Measurements from ENCODE around the gene RRM1. TPM values are rescaled to one million over a fixed set of nuclear protein-coding genes. Genes with fewer than 3 reads are reported as not detected.

The RRM1 gene
- total RNA-seq, 4 donors from 2014 or later, result 33.1 to 67.4 (median 43.6) TPM

DNA sequence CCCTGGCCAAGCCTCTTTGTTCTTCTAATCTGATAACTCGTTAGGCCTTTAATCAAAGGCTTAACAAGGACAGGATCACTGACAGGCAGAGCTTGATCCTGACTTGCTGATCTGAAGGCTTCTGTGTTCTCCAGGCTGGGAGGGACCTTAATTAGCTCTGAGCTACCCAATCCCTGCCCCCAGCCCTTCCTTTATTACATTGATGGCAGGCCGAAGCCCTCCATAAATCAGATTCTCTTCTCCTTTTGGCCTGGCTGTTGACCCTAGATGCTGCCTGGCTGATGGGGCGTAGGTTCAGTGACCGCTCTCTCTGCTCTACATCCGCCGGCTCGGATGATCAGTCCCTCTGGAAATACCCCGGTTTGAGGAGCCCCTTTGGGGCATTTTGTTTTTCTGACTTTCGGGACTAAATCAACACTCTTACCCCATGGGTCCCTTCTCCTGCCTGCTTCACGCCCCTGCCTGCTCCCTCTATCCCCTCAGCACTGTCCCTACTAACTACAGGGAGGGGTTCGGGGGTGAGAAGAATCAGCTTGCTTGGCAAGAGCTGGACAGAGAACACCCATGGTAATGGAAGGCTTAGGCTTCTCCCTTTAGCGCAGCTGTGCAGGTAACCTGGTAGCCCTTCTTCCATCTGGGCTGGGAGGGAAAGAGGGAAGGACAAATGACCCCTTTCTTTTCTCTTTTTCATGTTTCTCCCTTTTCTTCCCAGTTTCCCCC is 10.0 kb upstream of the RRM1 start:
- 83 to 91% methylated on average over 8 to 11 of the region's 12 CpGs for WGBS, 2 donors (ENCODE audit: low coverage in 1 of 2)
- peaks cover 3 to 86% of the 10 kb centered on the region in 2 donors for H3K36me3 ChIP-seq

DNA sequence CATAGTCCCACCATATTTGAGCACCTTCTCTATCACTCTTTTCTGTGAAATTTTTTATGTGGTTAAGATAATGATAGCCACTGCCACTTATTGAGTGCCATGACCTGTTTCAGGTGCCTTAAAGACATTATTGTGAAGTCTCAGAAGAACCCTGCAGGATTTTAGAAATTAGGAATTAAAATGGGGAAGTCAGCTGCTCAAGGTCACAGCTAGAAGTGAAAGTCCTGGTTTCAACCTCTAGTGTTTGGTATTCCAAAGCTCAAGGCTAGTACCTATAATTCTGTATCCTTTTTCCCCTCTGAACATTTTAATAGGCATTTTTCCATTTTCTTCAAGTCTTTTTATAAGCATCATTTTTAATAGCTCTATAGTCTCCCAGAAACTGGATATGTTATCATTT is 9.0 kb upstream of the RRM1 start:
- H3K4me1 ChIP-seq, result no peaks in the 10 kb centered on the region
- peaks cover 3 to 95% of the 10 kb centered on the region in 2 donors for H3K36me3 ChIP-seq
- TF ChIP-seq POLR2AphosphoS5 (IDR thresholded peaks at IDR 0.05) (no peak), EP300 (IDR thresholded peaks at IDR 0.05) (no peak)
- ATAC-seq, result no peak
- H3K27ac ChIP-seq, result no peak overlapping the region
- H3K9me3 ChIP-seq, result no peaks in the 10 kb centered on the region
- H3K27me3 ChIP-seq, result no peaks in the 10 kb centered on the region
- no peak overlapping the region for H3K4me3 ChIP-seq

More for the DNA sequence above, 10.0 kb upstream of the RRM1 start:
- Histone ChIP-seq H3K27me3 (no peaks in the 10 kb centered on the region), H3K4me3 (no peak overlapping the region), H3K9me3 (no peaks in the 10 kb centered on the region), H3K4me1 (no peaks in the 10 kb centered on the region), H3K27ac (no peak overlapping the region)
- no peak for ATAC-seq
- TF ChIP-seq EP300 (IDR thresholded peaks at IDR 0.05) (no peak), POLR2A (IDR thresholded peaks at IDR 0.05) (no peak), POLR2AphosphoS5 (IDR thresholded peaks at IDR 0.05) (no peak)
- TF ChIP-seq, protein P1, sequence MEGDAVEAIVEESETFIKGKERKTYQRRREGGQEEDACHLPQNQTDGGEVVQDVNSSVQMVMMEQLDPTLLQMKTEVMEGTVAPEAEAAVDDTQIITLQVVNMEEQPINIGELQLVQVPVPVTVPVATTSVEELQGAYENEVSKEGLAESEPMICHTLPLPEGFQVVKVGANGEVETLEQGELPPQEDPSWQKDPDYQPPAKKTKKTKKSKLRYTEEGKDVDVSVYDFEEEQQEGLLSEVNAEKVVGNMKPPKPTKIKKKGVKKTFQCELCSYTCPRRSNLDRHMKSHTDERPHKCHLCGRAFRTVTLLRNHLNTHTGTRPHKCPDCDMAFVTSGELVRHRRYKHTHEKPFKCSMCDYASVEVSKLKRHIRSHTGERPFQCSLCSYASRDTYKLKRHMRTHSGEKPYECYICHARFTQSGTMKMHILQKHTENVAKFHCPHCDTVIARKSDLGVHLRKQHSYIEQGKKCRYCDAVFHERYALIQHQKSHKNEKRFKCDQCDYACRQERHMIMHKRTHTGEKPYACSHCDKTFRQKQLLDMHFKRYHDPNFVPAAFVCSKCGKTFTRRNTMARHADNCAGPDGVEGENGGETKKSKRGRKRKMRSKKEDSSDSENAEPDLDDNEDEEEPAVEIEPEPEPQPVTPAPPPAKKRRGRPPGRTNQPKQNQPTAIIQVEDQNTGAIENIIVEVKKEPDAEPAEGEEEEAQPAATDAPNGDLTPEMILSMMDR (IDR thresholded peaks at IDR 0.05), result no peak

DNA sequence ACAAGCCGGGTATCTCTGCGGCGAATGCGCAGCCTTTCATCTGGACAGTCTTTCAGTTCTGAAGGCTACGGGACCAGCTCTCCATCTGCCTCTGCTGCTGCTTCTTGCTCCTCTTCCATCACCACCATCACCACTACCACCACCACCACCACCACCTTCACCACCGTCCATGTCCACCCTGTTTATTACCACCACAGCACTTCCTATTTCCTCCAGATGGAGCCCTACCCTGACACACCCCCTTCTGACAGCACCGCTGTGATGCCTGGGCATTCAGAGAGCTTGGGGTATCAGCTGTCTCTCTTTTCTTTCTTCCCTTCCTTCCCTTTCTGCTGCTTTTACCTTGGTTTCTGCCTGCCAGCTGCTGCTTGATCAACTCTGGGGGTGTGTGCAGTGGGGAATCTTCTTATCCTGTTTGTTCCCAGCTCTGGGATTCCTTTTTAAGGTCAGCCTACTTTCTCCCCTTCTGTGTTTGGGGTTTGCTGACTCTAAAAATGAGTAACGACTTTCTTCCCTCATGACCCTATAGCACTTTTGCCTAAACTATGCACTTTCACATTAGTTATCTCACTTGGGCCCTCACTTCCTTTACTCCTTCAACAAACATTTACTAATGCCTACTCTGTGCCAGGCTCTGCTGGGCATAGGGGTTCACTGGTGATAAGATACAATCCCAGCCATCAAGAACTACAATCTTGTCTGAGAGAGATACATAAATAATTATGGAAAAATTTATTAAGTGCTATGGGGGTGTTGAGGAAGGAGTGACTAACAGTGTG is 7.8 kb upstream of the RRM1 start:
- Histone ChIP-seq H3K27ac (no peak overlapping the region), H3K4me1 (no peaks in the 10 kb centered on the region), H3K36me3 (peaks cover 3 to 95% of the 10 kb centered on the region in 2 donors), H3K9me3 (no peaks in the 10 kb centered on the region), H3K4me3 (no peak overlapping the region), H3K27me3 (no peaks in the 10 kb centered on the region)
- TF ChIP-seq POLR2AphosphoS5 (IDR thresholded peaks at IDR 0.05), result no peak
- TF ChIP-seq, protein P1 (IDR thresholded peaks at IDR 0.05), result no peak
- TF ChIP-seq POLR2A (IDR thresholded peaks at IDR 0.05), result no peak
- TF ChIP-seq EP300 (IDR thresholded peaks at IDR 0.05), result no peak
- 84 to 87% methylated on average over 7 to 8 of the region's 8 CpGs for WGBS, 2 donors (ENCODE audit: low coverage in 1 of 2)
- ATAC-seq, result no peak

DNA sequence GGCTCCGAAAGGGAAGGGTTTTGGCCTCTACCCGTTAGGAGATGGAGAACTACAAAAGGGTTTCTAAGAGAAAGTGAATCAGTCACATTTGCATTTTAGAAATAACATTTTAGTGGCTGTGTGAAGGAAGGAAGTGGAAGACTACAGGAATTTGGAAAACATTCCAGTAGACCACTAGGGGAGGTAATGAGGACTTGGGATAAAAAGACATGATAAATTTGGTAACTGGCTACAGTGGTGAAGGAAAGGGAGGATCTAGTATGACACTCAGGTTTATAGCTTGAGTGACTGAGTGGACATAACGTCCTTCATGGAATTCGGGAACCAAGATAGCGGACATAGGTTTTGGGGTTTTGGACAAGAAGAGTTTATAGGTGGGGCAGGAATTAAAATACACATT is 7.0 kb upstream of the RRM1 start:
- Histone ChIP-seq H3K9me3 (no peaks in the 10 kb centered on the region), H3K36me3 (peaks cover 3 to 95% of the 10 kb centered on the region in 2 donors), H3K4me1 (no peaks in the 10 kb centered on the region), H3K27me3 (no peaks in the 10 kb centered on the region), H3K4me3 (no peak overlapping the region), H3K27ac (no peak overlapping the region)
- 80 to 83% methylated on average over 3 to 5 of the region's 5 CpGs for WGBS, 2 donors (ENCODE audit: low coverage in 1 of 2)
- TF ChIP-seq EP300 (IDR thresholded peaks at IDR 0.05), result no peak
- TF ChIP-seq POLR2AphosphoS5 (IDR thresholded peaks at IDR 0.05), result no peak
- TF ChIP-seq, protein P1 (IDR thresholded peaks at IDR 0.05), result peak in 1 of 4 experiments; percentile 5
- no peak for TF ChIP-seq POLR2A (IDR thresholded peaks at IDR 0.05)
- ATAC-seq, result no peak

DNA sequence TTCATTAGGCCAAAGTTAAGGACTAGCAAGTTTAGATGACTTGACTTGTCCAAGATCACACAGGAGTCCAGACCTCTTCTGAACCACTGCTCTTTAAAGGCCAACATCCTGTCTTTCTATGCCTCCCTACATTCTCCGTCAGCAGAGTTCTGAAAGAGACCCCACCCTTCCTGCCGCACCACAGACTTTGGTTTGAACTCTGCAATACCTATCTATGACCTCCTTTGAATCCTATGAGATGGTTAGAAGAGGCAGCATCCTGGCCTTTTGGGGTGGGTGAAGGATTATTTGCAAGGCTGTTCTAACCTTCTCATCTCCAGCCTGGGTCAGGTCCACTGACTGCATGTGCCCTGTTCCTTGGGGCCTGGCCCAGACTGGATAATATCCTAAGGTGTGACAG is 4.3 kb upstream of the RRM1 start:
- no peaks in the 10 kb centered on the region for H3K9me3 ChIP-seq
- H3K27ac ChIP-seq, result no peak overlapping the region
- peaks cover 3 to 69% of the 10 kb centered on the region in 2 donors for H3K36me3 ChIP-seq
- 92 to 100% methylated on average over 1 to 2 of the region's 2 CpGs for WGBS, 2 donors (ENCODE audit: low coverage in 1 of 2)
- H3K4me1 ChIP-seq, result peaks cover 0 to 11% (median 0%) of the 10 kb centered on the region in 3 donors
- H3K4me3 ChIP-seq, result no peak overlapping the region
- H3K27me3 ChIP-seq, result no peaks in the 10 kb centered on the region
- no peak for ATAC-seq
- TF ChIP-seq POLR2A (IDR thresholded peaks at IDR 0.05), result no peak
- no peak for TF ChIP-seq POLR2AphosphoS5 (IDR thresholded peaks at IDR 0.05)
- TF ChIP-seq, protein P1 (IDR thresholded peaks at IDR 0.05), result no peak
- TF ChIP-seq EP300 (IDR thresholded peaks at IDR 0.05), result no peak

All from gastroesophageal sphincter (tissue), 4 donors.